A549 treated with CORT108297 at 1 μM for 4 hours (cell line): ENCODE results near the gene KRT25. TPM values are rescaled to one million over a fixed set of nuclear protein-coding genes. Genes with fewer than 3 reads are reported as not detected.

Experiments used
- total RNA-seq: library from RNA; stranded (reverse); fragments of 200-300 nt; extraction: Qiagen RNA extraction; gene quantifications from 5 replicates; pipeline ENCODE4 v1.2.3, GENCODE V29; 2022

KRT25 gene
- total RNA-seq = not detected in 5 replicates

GRCh38 chr17:40755231-40755630 lies at the start of gene KRT25:
TSS of gene KRT25 (minus strand) at chr17:40755331. CDS start at chr17:40755271, 60 bp downstream.

GRCh38 chr17:40799859-40800258 lies 44.7 kb upstream of the KRT25 start, which contains the start of gene KRT28:
TSS of gene KRT28 (minus strand) at chr17:40799959. CDS start at chr17:40799893, 66 bp downstream.

GRCh38 chr17:40782450-40782849 lies 27.3 kb upstream of the KRT25 start, which contains the start of gene KRT27:
TSS of gene KRT27 (minus strand) at chr17:40782550. CDS start at chr17:40782493, 57 bp downstream.

GRCh38 chr17:40772101-40772500 lies 17.0 kb upstream of the KRT25 start, which contains the start of gene KRT26:
TSS of gene KRT26 (minus strand) at chr17:40772201. CDS start at chr17:40772113, 88 bp downstream.

GRCh38 chr17:40703652-40704051 lies 51.5 kb downstream of the KRT25 start, which contains the start of gene KRT24:
TSS of gene KRT24 (minus strand) at chr17:40703752. CDS start at chr17:40703693, 59 bp downstream.

Other genes starting within 250 kb of the KRT25 start
- 0.51 to 1.1 TPM (median 1.0 TPM) in 5 replicates for gene CCR7, start 189.9 kb downstream of the KRT25 start, total RNA-seq
- gene SMARCE1, start 107.5 kb downstream of the KRT25 start, total RNA-seq = 107 to 116 TPM (median 111 TPM) in 5 replicates
- 0.27 to 0.69 TPM (median 0.52 TPM) in 5 replicates for gene KRT222, start 90.2 kb downstream of the KRT25 start, total RNA-seq
- not detected in 5 replicates for gene KRT24, start 51.6 kb downstream of the KRT25 start, total RNA-seq
- gene KRT26, start 16.9 kb upstream of the KRT25 start, total RNA-seq = not detected in 5 replicates
- not detected in 5 replicates for gene KRT27, start 27.2 kb upstream of the KRT25 start, total RNA-seq
- not detected in 5 replicates for gene KRT28, start 44.6 kb upstream of the KRT25 start, total RNA-seq
- 79.3 to 132 TPM (median 110 TPM) in 5 replicates for gene KRT10, start 67.3 kb upstream of the KRT25 start, total RNA-seq
- gene KRT12, start 111.9 kb upstream of the KRT25 start, total RNA-seq = not detected in 5 replicates
- gene KRT20, start 129.9 kb upstream of the KRT25 start, total RNA-seq = 0.18 to 0.28 TPM (median 0.26 TPM) in 5 replicates
- 0.08 to 0.14 TPM (median 0.10 TPM) in 3 of 5 replicates, not detected in the others for gene KRT23, start 182.3 kb upstream of the KRT25 start, total RNA-seq
- gene KRT39, start 211.6 kb upstream of the KRT25 start, total RNA-seq = not detected in 5 replicates
- not detected in 5 replicates for gene KRT40, start 229.0 kb upstream of the KRT25 start, total RNA-seq
- gene KRTAP3-3, start 238.8 kb upstream of the KRT25 start, total RNA-seq = not detected in 5 replicates
- 0.20 to 0.42 TPM (median 0.34 TPM) in 5 replicates for gene KRTAP3-2, start 244.6 kb upstream of the KRT25 start, total RNA-seq